ENCODE results near the gene TMEM176A.

Gene TMEM176A

DNA sequence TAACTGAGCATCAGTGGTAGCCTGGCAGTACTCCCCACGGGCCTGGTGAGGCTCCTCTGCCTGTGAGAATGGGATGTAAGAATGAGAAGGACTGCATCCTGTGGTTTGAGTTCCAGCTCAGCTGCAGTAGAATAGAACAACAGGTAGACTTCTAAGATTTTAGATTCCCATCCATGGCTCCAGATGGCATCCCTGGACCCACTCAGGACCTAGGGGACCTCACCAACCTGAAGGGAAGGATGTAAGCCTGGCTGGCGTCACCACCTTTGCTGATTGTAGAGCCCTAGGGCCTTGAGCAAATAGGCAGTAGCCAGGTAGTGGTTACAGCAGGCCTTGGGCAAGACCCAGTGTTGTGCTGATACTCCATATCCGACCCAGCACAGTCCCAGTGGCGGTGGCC lies 42.1 kb downstream of the TMEM176A start:
- no peak for DNase-seq (ENCODE audit: low read depth, low spot score)
- H3K4me3 ChIP-seq (ENCODE audit: low read length) = no peak overlapping the region

DNA sequence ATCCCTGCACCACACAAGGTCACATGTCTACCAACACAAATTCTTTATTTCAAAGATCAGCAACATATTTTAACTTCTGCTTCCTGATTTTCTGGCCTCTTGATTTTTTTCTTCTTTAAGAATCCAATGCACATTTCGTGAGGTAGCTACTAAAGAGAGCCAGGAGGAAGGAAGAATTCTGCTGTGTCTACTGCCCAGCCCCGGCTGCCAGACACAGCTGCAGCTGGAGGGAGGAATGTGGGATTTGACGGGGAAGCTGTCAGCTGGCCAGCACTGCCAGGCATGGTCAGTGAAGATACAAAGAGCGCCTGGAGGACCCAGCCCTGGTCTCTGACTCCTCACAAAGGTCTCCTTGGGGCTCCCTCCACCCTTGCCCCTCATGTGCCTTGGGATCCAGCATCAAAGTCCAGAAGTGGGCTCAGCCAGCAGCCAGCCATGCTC lies 44.9 kb downstream of the TMEM176A start:
- no peak for DNase-seq (ENCODE audit: low read depth, low spot score)
- no peak overlapping the region for H3K4me3 ChIP-seq (ENCODE audit: low read length)

DNA sequence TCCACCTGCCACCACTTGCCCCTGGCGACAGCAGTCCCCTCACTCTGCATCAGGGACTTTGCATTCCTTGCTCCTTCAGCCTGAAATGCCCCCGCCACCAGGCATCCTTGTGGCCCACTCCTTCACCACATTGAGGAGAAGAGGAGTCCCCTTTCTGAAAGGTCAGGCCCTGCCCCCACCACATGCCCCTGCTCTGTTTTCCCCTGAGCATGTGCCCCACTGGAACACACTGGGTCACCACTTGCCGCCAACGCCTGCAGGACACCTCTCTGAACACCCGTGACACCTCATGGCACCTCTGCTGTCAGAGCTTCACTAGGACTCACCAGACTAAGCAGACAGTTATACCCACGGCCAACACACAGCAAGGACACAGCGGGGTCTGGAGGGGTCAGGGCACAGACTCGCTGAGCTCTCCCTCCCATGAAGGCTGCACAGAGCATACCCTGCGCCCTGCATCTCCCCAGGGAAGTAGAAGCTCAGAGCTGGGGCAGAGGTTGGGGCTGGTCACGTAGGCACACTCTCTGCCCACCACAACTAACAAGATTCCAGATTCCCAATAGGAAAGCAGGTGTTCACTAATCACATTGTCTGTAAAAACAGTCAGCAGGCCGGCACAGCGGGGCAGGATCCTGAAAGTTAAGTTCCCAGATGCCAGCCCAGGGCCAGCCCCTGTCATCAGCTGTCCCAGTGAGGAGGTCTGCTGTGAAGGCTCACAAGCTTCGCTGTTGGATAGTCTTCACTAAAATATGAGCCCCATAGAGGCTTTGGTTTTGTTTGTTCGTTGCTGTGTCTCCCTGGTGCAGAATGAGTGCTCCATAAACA lies 45.9 kb downstream of the TMEM176A start:
- DNase-seq (ENCODE audit: low read depth, low spot score) = no peak
- no peak overlapping the region for H3K4me3 ChIP-seq (ENCODE audit: low read length)

DNA sequence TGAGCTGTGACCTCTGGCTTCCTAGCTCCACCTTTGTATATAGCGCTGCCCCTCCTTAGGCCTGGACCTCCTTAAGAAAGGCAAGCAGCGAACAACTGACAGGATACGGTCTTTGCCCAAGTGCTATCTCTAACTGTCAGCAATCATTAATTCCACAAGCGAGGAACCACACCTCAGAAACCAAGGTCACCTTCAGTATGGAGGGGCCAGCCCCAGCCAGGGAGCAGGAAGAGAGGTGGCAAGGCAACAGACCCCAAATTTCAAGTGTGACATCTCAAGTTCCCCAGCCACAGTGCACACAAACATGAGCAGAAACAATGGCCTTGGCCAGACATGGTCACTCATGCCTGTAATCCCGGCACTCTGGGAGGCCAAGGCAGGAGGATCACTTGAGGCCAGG lies 47.0 kb downstream of the TMEM176A start:
- H3K4me3 ChIP-seq (ENCODE audit: low read length) = no peak overlapping the region
- no peak for DNase-seq (ENCODE audit: low read depth, low spot score)

DNA sequence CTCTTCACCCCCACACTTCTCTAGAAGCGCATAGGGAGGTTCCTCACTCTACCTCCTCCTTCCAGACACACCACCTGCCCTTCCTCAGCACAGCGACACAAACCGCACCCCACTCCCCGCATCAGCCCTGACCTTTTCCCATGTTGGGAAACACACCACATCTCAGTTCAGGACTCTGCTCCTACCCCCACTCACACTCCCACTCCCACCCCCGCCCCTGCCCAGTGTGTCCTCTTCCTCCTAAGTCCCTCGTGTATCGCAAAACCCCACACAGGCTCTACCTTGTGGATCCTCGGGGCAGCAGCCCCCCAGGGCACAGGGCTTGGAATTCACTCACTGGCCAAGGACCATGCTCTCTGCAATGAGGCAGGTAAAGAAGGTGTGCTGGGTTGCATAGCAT lies 47.5 kb downstream of the TMEM176A start:
- H3K4me3 ChIP-seq (ENCODE audit: low read length) = no peak overlapping the region
- DNase-seq (ENCODE audit: low read depth, low spot score) = no peak

DNA sequence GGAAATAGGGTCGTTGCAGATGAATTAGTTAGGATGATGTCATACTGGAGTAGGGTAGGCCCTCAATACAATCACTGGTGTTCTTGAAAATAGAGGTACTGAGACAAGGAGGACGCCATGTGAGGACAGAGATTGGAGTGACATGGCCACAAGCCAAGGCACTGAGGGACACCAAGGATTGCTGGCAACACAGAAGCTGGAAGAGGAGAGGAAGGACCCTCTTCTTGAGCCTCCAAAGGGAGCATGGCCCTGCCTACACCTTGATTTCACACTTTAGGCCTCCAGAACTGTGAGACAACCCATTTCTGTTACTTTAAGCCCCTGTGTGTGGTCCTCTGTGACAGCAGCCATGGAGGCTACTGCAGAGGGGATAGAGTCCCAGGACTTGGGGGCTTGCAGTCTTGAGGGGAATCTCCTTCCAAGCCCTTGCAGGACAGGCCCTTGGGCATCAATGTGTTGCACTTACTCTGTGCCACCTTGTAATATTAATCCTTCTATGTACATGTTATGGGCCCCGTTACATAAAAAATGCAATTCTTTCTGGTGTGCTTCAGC lies 48.1 kb downstream of the TMEM176A start:
- no peak overlapping the region for H3K4me3 ChIP-seq (ENCODE audit: low read length)
- DNase-seq (ENCODE audit: low read depth, low spot score) = no peak

DNA sequence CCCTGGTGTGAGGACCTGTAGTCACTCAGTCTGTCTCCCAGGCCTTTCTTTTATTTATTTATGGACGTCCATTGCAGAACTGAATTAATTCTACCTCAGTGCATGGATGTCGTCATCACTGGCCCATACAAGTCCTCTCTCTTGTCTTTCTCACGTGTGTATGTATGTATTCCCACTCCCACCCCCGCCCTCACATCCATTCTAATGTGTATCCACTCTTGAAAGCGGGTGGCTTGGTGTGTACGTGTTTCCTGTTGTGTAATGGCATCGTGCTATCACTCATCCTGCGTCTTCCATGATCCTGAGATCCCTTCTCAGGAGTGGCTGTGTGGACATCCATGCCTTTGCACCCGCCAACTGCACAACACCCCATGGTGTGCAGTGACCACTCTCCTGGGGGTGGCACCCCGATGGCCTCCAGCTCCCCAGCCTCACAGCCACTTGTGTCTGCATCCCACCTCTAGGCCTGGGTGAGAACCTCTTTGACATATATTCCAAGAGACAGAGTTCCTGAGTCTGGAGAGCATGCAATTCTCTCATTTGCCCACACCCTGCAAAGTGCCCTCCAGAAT lies 48.7 kb downstream of the TMEM176A start:
- H3K4me3 ChIP-seq (ENCODE audit: low read length) = no peak overlapping the region
- DNase-seq (ENCODE audit: low read depth, low spot score) = no peak

DNA sequence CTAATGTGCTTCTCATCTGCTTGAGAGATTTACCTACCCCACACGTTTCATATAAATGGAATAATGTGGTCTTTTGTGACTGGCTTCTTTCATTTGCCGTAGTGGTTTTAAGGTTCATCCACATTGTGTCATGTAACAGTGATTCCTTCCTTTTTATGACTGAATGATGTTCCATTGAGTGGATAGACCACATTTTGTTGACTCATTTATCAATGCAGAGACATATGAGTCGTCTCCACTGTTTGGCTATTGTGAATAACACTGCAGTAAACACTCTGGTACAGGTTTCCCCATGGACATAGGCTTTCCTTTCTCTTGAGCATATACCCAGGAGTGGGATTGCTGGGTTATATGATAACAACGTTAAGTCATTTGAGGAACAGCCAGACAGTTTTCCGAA lies 49.7 kb downstream of the TMEM176A start:
- DNase-seq (ENCODE audit: low read depth, low spot score) = no peak
- no peak overlapping the region for H3K4me3 ChIP-seq (ENCODE audit: low read length)

DNA sequence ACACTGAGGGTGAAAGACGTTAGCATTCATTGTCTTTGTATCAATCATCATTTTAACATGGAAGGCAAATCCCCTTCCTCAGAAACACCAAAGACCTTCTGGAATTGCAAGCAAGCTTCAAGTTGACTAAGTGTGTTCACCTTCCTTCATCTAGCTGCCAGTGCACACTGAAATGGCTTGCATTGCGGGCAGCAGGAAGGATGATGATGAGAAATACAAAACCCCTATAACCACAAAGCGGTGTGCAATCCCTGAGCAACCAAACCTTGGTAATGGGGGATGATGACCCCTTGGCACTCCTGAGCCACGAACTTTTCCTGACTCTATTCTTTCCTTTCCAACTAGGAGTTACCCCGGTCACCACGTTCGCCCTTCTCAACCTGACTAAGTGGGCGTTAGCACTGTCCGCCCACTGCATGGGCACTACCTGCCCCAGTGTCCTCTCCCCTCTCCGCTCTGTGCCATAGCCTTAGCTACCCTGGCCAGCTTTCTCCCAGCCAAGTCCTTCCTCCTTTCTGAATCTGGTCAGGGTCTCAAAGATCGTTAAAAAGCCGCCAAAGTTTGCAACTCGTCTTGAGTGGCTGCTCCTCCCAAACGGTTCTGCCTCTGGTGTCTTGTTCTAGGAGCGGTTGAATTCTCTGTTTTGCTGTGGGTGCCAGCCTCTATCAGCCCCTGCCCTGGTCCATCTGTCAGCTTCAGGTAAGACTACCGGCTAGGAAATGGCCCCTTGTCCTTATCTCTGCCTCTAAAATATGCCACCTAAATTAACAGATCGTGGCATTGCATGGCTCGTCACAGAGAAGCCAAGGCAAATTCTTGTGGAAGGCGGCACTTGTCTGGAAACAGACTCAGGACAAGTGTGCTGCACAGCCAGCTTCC lies 51.2 kb downstream of the TMEM176A start:
- DNase-seq (ENCODE audit: low read depth, low spot score) = no peak
- no peak overlapping the region for H3K4me3 ChIP-seq (ENCODE audit: low read length)

DNA sequence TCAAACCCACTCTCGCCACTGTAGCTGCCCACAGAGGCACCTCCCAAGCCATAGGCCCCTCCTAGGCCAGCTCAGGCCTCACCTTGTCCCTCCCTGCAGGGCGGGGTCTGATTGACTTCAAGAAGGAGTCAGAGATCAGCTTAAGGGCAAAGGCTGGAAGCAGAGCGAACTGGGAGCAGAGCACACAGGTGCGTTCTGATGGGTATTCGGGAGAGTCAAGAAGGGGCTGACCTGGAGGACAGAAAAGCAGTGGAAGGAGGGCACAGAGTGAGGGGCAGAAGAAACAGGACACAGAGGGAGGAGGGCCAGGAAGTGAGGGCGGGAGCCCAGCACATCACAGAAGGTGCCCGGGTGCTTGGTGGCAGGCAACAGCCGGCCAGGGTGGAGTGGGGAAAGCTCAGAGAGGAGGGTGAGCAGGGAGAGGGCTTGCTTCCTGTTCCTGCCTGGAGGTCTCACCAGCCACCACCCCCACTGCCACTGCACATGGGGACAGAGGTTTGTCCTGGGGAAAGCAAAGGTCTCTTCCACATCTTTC lies 51.9 kb downstream of the TMEM176A start, which contains the start of gene AOC1:
TSS of gene AOC1 (plus strand) at position 147 of the 535 bp plus-strand sequence. CDS start 3,954 bp downstream, outside the sequence.
- no peak for DNase-seq (ENCODE audit: low read depth, low spot score)
- no peak within 1 kb of the TSS for H3K4me3 ChIP-seq (ENCODE audit: low read length)

DNA sequence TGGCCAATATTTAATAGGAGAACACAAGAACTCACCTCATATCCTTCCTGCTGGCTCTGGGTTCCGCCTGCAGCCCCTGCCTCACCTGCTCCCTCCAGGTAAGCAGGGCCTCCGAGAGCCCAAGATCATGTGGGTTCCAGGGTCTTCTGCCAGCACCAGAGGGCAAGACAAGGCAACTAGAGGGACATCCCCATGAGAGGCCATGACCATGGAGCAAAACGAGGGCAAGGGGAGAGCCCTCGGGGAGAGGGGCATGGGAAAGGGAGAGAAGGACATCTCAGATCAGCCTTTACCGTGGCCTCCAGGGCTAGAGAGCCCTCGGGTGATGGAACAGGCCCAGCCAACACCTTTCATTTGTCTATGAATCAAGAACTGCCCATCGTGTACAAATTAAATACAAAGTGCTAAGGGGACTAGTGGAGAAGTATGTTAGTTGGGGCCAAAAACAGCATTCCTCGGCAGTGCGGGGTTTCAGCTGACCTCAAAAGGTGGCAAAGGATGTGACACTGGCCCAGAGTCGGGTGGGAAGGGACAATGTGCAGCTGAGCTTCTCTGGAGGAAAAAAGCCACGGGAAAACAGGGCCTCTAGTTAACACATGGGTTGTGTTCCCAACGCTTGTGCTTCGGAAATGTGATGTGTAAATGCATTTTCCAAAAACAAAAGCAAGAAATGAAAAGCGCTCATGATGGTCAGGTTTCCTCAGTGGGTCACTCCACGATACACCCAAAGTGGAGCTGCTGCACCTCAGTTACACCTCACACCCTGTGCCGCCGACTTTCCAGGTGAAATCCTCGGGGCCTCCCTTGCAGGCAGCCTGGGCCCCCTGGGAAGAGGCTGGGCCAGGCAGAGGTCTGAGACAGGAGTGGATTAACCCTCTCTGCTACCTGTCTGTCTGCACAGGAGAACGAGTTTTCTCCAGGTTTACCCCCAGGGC lies 53.8 kb downstream of the TMEM176A start:
- DNase-seq (ENCODE audit: low read depth, low spot score) = no peak
- H3K4me3 ChIP-seq (ENCODE audit: low read length) = no peak overlapping the region
